SW480 (cell line): ENCODE results near the gene MICAL3.
"Not testable (repeated sequence)": the region's sequence is repeated elsewhere in the genome, so short reads cannot be mapped to it uniquely, and the experiment has no call there.

Experiments
- DNase-seq: peaks from one replicate; pipeline ENCODE4 v3.0.0-alpha.2; 2016; ENCODE audit warnings: low spot score

Gene MICAL3

GRCh38 chr22:17999851-18000250, 24.5 kb downstream of the MICAL3 start:
- DNase-seq, result peak; percentile 52

GRCh38 chr22:17998913-17999312, 25.4 kb downstream of the MICAL3 start:
- DNase-seq, result no peak

- DNase-seq, result no peak
Observed at GRCh38 chr22:17997456-17997855, 26.9 kb downstream of the MICAL3 start.

- not testable (repeated sequence) for DNase-seq
Observed at GRCh38 chr22:17995256-17995655, 29.1 kb downstream of the MICAL3 start.

- no peak for DNase-seq
Observed at GRCh38 chr22:17994424-17995108, 29.8 kb downstream of the MICAL3 start.

GRCh38 chr22:17992976-17993375, 31.4 kb downstream of the MICAL3 start:
- not testable (repeated sequence) for DNase-seq

GRCh38 chr22:17991992-17992391, 32.4 kb downstream of the MICAL3 start:
- DNase-seq, result not testable (repeated sequence)

- no peak for DNase-seq
Observed at GRCh38 chr22:17990942-17991341, 33.4 kb downstream of the MICAL3 start.

- DNase-seq, result no peak
Observed at GRCh38 chr22:17990147-17990546, 34.2 kb downstream of the MICAL3 start.

GRCh38 chr22:17988800-17989513, 35.4 kb downstream of the MICAL3 start:
- DNase-seq, result no peak

- DNase-seq, result no peak
Observed at GRCh38 chr22:17985606-17986005, 38.8 kb downstream of the MICAL3 start.

- DNase-seq, result not testable (repeated sequence)
Observed at GRCh38 chr22:17985071-17985470, 39.3 kb downstream of the MICAL3 start.

- no peak for DNase-seq
Observed at GRCh38 chr22:17984114-17984513, 40.2 kb downstream of the MICAL3 start.

- no peak for DNase-seq
Observed at GRCh38 chr22:17982572-17983141, 41.7 kb downstream of the MICAL3 start.

GRCh38 chr22:17981497-17981896, 42.9 kb downstream of the MICAL3 start:
- no peak for DNase-seq

- DNase-seq, result no peak
Observed at GRCh38 chr22:17980638-17981051, 43.7 kb downstream of the MICAL3 start.

GRCh38 chr22:17980015-17980590, 44.3 kb downstream of the MICAL3 start:
- DNase-seq, result no peak

- no peak for DNase-seq
Observed at GRCh38 chr22:17978027-17978426, 46.3 kb downstream of the MICAL3 start.

- DNase-seq, result no peak
Observed at GRCh38 chr22:17977371-17977770, 47.0 kb downstream of the MICAL3 start.

- no peak for DNase-seq
Observed at GRCh38 chr22:17976121-17976520, 48.2 kb downstream of the MICAL3 start.

- no peak for DNase-seq
Observed at GRCh38 chr22:17974703-17975372, 49.5 kb downstream of the MICAL3 start.

- DNase-seq, result no peak
Observed at GRCh38 chr22:17974087-17974486, 50.3 kb downstream of the MICAL3 start.
